ENCODE data around the gene CDC14A.

The CDC14A gene

GRCh38 chr1:100352267-100353070 lies at the start of gene CDC14A:
Gene CDC14A (plus strand): TSS chr1:100352506. CDS start chr1:100352955, 449 bp downstream.
- peak; percentile 96 for DNase-seq (ENCODE audit: low read depth)
- TF ChIP-seq CTCF (IDR thresholded peaks at IDR 0.05; ENCODE audit: low read length, missing control alignments): no peak
- peak within 1 kb of the TSS; percentile 89 for H3K4me3 ChIP-seq (replicated peaks; ENCODE audit: low read depth, low read length)

GRCh38 chr1:100302739-100303138 lies 49.6 kb upstream of the CDC14A start:
- no peak for DNase-seq (ENCODE audit: low read depth)
- no peak for TF ChIP-seq CTCF (IDR thresholded peaks at IDR 0.05; ENCODE audit: low read length, missing control alignments)
- no peak overlapping the region for H3K4me3 ChIP-seq (replicated peaks; ENCODE audit: low read depth, low read length)

GRCh38 chr1:100304227-100304626 lies 48.1 kb upstream of the CDC14A start:
- DNase-seq (ENCODE audit: low read depth): no peak
- no peak for TF ChIP-seq CTCF (IDR thresholded peaks at IDR 0.05; ENCODE audit: low read length, missing control alignments)
- no peak overlapping the region for H3K4me3 ChIP-seq (replicated peaks; ENCODE audit: low read depth, low read length)

- no peak overlapping the region for H3K4me3 ChIP-seq (replicated peaks; ENCODE audit: low read depth, low read length)
- DNase-seq (ENCODE audit: low read depth): no peak
- TF ChIP-seq CTCF (IDR thresholded peaks at IDR 0.05; ENCODE audit: low read length, missing control alignments): no peak
These were observed 47.4 kb upstream of the CDC14A start for GRCh38 chr1:100304921-100305320.

- TF ChIP-seq CTCF (IDR thresholded peaks at IDR 0.05; ENCODE audit: low read length, missing control alignments): no peak
- no peak for DNase-seq (ENCODE audit: low read depth)
These were observed 46.4 kb upstream of the CDC14A start for GRCh38 chr1:100305954-100306353.

GRCh38 chr1:100306735-100307313 lies 45.5 kb upstream of the CDC14A start:
- no peak for TF ChIP-seq CTCF (IDR thresholded peaks at IDR 0.05; ENCODE audit: low read length, missing control alignments)
- DNase-seq (ENCODE audit: low read depth): no peak
- H3K4me3 ChIP-seq (replicated peaks; ENCODE audit: low read depth, low read length): no peak overlapping the region

More at GRCh38 chr1:100305954-100306353, 46.4 kb upstream of the CDC14A start:
- H3K4me3 ChIP-seq (replicated peaks; ENCODE audit: low read depth, low read length): no peak overlapping the region
